ENCODE results near the gene PCED1B.

DNA sequence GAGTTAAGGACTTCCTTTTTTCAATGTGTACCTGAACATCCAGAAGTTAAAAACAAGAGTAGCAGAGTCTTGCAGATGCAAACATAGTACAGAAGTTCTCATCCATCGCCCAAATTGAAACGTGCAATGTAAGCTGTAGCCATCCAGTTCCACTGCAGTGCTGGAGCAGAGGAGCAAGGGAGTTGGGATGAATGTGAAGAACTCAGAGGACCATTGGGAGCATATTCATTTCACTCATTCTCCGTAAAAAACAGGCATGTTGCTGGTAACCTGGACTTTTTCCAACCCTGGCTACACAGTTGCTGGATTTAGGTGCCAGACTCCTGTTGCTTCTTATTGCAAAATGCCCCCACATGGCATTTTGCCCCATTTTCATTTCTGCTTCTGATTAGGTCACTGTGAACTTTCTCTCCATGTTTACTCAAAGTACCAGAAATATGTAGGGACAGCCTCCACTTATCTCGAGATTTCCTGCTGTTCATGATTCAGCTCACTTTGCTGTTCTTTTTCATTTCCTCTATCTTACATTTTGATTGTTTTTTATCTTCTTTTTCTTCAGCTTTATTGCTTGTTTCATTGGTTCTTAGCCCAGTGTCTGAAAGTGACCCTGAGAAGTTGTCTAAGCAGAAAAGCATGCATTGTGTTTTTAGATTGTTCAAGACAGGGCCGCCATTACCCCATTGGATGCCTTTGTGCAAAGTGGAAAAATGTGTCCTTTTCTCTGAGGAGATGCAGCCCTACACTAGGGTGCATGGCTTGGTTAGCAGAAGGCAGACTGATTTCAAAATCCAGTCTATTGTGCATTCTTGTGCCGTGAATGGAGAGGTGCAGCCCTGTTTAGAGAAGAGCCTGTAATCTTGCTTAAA, 109.4 kb downstream of the PCED1B start:
- TF ChIP-seq, protein P1, sequence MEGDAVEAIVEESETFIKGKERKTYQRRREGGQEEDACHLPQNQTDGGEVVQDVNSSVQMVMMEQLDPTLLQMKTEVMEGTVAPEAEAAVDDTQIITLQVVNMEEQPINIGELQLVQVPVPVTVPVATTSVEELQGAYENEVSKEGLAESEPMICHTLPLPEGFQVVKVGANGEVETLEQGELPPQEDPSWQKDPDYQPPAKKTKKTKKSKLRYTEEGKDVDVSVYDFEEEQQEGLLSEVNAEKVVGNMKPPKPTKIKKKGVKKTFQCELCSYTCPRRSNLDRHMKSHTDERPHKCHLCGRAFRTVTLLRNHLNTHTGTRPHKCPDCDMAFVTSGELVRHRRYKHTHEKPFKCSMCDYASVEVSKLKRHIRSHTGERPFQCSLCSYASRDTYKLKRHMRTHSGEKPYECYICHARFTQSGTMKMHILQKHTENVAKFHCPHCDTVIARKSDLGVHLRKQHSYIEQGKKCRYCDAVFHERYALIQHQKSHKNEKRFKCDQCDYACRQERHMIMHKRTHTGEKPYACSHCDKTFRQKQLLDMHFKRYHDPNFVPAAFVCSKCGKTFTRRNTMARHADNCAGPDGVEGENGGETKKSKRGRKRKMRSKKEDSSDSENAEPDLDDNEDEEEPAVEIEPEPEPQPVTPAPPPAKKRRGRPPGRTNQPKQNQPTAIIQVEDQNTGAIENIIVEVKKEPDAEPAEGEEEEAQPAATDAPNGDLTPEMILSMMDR (IDR thresholded peaks at IDR 0.05), result no peak
- no peak for TF ChIP-seq POLR2A (IDR thresholded peaks at IDR 0.05)

Measured in testis (tissue), 2 donors.